IgD-negative memory B cell (primary cell): ENCODE measurements around the gene CX3CL1. TPM values are rescaled to one million over a fixed set of nuclear protein-coding genes. Genes with fewer than 3 reads are reported as not detected.
A peak's percentile ranks its signal among the peaks of the same experiment; 100 is the strongest.

Experiments
- H3K27ac Mint-ChIP-seq, 3 donors: one replicate each; pipeline ENCODE4 v1.8.0; 2020 to 2022; ENCODE audit warnings: mild to moderate bottlenecking in 3 of 3, mixed read lengths in 3 of 3, moderate library complexity in 1 of 3
- H3K27me3 Mint-ChIP-seq: one replicate; pipeline ENCODE4 v1.8.0; 2021; ENCODE audit warnings: mixed read lengths
- H3K36me3 Mint-ChIP-seq: one replicate; pipeline ENCODE4 v1.8.0; 2020; ENCODE audit warnings: mild to moderate bottlenecking, mixed read lengths
- H3K4me1 Mint-ChIP-seq, 3 donors: one replicate each; pipeline ENCODE4 v1.8.0; 2020 to 2022; ENCODE audit warnings: mixed read lengths in 3 of 3, mild to moderate bottlenecking in 1 of 3
- H3K4me3 Mint-ChIP-seq, 4 donors: one replicate each; pipeline ENCODE4 v1.8.0; 2020 to 2022; ENCODE audit warnings: mild to moderate bottlenecking in 4 of 4, mixed read lengths in 4 of 4, moderate library complexity in 3 of 4
- H3K9me3 Mint-ChIP-seq, 3 donors: one replicate each; pipeline ENCODE4 v1.8.0; 2020 to 2021; ENCODE audit warnings: mixed read lengths in 3 of 3, mild to moderate bottlenecking in 1 of 3
- polyA plus RNA-seq: library from polyadenylated mRNA; unstranded; fragments of 300-500 nt; fragmentation: Illumina TruSeq; gene quantifications from one replicate; pipeline ENCODE4 v1.2.3, GENCODE V29; 2021

Gene CX3CL1
- polyA plus RNA-seq, 1 donor from 2014 or later = not detected

DNA sequence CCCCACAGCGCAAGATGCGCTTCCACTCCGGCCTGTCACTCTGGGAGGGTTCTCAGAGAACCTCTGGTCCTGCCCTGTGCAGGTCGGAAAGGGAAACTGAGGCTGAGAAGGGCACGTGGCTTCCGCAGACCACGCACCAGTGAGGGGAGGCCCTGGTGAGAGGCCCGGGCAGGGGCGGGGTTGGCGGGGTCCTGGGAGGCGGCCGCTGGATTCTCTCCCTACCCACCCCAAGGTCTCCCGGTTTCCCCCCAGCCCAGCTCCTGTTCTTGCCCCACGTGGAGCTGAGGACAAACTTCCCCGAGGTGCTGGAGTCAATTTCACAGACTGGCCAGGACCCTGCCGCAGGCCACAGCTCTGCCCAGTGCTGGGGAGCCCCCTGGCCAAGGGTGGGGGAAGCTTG, 43.8 kb downstream of the CX3CL1 start:
- Mint-ChIP-seq H3K4me1 (peaks cover 22 to 38% (median 36%) of the 10 kb centered on the region in 3 donors), H3K4me3 (no peak overlapping the region)

DNA sequence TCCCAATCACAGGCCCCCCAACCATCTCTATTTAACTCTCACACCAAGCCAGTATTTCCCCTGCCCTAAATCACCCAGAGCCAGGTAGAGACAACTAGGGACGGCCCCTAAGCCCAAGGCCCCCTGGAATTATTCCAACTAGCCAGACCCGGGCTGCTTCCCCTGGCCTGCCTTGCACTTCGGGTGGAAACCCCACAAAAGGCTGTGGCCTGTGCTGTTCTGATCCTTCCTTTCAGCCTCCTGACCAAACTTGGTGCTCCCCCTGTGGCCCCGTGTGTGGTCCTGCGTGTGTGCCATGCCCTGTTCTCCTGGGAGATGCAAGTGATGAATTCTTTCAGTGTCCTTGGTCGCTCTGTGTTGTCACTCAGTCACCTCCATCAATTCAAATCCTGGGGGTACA, 47.2 kb downstream of the CX3CL1 start:
- no peaks in the 10 kb centered on the region for H3K9me3 Mint-ChIP-seq
- peak overlapping the region in 1 of 3 donors; percentile 67 for H3K27ac Mint-ChIP-seq

More for the DNA sequence above, 43.8 kb downstream of the CX3CL1 start:
- Mint-ChIP-seq H3K36me3 (peaks cover 1% of the 10 kb centered on the region), H3K27ac (peak overlapping the region in 1 of 3 donors; percentile 53), H3K27me3 (no peaks in the 10 kb centered on the region), H3K9me3 (no peaks in the 10 kb centered on the region)

DNA sequence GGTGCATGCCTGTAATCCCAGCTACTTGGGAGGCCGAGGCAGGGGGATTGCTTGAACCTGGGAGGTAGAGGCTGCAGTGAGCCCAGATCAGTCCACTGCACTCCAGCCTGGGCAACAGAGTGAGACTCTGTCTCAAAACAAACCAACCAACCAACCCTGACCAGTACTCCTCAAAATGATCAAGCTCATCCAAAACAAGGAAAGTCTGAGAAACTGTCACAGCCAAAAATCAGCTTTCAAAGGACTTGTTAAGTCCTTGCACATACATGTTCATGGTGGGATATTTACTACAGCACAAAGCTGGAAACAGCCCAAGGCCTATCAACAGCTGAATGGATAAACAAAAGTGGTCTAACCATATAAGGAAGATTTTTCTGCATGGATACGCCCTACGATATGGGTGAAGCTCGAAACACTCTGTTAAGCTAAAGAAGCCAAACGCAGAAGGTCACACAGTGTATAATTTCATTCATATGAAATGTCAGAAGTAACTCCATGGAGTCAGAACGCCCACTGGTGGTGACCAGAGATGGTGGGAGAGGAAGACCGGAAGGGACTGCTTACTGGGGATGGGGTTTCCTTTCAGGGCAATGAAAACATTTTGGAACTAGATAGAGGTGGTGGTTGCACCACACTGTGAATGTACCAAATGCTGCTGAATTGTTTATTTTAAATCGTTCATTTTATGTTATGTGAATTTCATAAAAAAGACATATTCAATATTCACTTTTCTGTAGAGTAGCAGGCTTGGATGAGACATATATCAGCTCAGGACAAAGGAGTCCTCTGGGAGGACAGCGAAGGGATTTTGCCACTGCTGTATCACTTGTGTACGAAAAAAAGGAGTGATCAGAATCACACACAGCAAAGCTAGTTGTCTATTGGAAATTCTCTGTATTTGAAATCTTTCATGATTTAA, 50.0 kb downstream of the CX3CL1 start:
- Mint-ChIP-seq H3K4me3 (peak overlapping the region in 1 of 4 donors; percentile 29), H3K4me1 (peaks cover 9 to 11% (median 10%) of the 10 kb centered on the region in 3 donors), H3K36me3 (peaks cover 3% of the 10 kb centered on the region), H3K9me3 (no peaks in the 10 kb centered on the region), H3K27ac (peak overlapping the region in 1 of 3 donors; percentile 62), H3K27me3 (no peaks in the 10 kb centered on the region)

More for the DNA sequence above, 47.2 kb downstream of the CX3CL1 start:
- Mint-ChIP-seq H3K36me3 (peaks cover 4% of the 10 kb centered on the region), H3K27me3 (no peaks in the 10 kb centered on the region), H3K4me3 (peak overlapping the region in 1 of 4 donors; percentile 76), H3K4me1 (peaks cover 15 to 22% (median 22%) of the 10 kb centered on the region in 3 donors)

DNA sequence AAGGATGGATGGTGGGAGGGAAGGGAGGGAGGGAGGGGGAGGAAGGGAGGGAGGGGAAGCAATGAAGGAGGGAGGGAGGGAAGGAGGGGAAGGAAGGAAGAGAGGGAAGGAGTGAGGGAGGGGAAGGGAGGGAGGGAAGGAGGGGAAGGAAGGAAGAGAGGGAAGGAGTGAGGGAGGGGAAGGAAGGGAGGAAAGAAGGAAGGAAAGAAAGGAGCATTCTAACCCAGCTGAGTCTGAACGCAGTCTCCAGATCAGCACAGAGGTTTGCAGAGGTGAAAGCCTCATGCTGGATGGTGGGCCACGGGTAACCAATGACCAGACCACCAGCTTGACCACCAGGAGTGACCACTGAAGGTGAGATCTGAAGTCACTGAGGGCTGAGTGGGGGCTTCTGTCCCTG, 50.9 kb downstream of the CX3CL1 start:
- Mint-ChIP-seq H3K9me3 (no peaks in the 10 kb centered on the region), H3K27ac (no peak overlapping the region), H3K36me3 (peaks cover 3% of the 10 kb centered on the region), H3K4me1 (peaks cover 8 to 10% (median 9%) of the 10 kb centered on the region in 3 donors), H3K27me3 (no peaks in the 10 kb centered on the region), H3K4me3 (no peak overlapping the region)

DNA sequence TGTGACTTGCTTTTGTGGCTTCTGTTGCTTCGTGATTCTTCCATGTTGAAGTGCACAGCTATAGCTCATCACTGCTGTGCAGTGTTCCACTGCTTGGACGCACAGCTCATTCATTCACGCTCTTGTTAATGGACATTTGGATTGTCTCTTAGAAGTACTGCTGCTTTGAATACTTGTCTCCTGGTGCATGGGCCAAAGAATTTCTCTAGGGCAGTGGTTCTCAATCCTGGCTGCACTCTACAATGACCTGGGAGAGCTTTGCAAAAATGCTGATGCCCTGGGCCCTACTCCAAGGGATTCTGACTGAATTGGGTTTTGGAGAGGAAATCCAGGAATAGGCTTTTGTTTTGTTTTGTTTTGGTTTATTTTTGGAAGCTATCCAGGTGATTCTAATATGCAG, 52.3 kb downstream of the CX3CL1 start:
- Mint-ChIP-seq H3K36me3 (peaks cover 11% of the 10 kb centered on the region), H3K9me3 (no peaks in the 10 kb centered on the region), H3K4me3 (no peak overlapping the region), H3K27me3 (no peaks in the 10 kb centered on the region), H3K4me1 (peaks cover 0 to 4% (median 4%) of the 10 kb centered on the region in 3 donors), H3K27ac (no peak overlapping the region)

DNA sequence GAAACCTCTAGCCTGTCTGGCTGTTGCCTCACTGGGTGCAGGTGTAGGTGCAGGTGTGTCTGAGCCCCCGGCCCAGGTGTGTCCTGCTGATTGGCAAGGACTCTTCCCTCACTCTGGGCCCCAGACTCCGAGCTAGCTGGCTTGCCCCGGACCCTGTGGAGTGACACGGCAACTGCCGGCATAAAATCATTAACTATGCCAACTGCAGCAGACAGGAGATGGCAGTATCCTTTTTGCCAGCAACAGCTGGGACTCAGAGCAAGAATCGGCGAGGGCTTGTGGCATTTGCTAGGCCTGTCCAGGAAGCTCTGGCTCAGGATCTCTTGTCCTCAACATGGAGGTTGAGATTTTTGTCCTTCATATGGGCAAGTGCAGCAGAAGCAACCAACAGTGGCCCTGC, 54.1 kb downstream of the CX3CL1 start:
- H3K4me1 Mint-ChIP-seq = peaks cover 0 to 4% (median 2%) of the 10 kb centered on the region in 3 donors

DNA sequence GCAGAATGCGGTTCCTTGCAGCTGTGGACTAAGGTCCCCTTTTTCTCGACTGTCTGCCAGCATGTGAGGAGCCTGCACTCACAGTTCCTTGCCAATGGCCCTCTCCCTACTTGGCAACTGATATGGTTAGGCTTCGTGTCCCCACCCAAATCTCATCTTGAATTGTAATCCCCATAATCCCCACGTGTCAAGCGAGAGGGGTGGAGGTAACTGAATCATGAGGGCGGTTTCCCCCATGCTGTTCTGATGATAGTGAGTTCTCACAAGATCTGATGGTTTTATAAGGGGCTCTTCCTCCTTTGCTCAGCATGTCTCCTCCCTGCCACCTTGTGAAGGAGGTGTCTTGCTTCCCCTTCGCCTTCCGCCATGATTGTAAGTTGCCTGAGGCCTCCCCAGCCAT, 55.0 kb downstream of the CX3CL1 start:
- no peaks in the 10 kb centered on the region for H3K27me3 Mint-ChIP-seq
- H3K36me3 Mint-ChIP-seq = peaks cover 13% of the 10 kb centered on the region
- no peak overlapping the region for H3K4me3 Mint-ChIP-seq
- no peaks in the 10 kb centered on the region for H3K9me3 Mint-ChIP-seq
- H3K4me1 Mint-ChIP-seq = peaks cover 0 to 5% (median 2%) of the 10 kb centered on the region in 3 donors
- H3K27ac Mint-ChIP-seq = no peak overlapping the region

More for the DNA sequence above, 54.1 kb downstream of the CX3CL1 start:
- Mint-ChIP-seq H3K9me3 (no peaks in the 10 kb centered on the region), H3K27ac (peak overlapping the region in 1 of 3 donors; percentile 71), H3K36me3 (peaks cover 13% of the 10 kb centered on the region), H3K27me3 (no peaks in the 10 kb centered on the region), H3K4me3 (no peak overlapping the region)

DNA sequence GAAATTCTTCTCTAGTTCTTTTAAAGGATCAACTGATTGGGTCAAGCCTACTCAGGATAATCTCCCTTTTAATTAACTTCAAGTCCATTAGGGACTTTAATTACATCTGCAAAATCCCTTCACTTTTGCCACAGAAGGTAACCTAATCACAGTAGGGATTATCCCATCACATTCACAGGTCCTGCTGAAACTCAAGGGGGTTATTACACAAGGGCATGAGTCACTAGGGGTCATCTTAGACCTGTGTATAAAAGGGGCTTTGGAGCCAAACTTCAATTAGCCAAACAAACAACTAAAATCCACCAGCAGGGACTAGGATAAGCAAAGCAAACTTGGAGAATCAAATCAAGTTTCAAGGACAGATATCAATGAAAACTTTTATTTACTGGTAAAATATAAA, 55.5 kb downstream of the CX3CL1 start:
- H3K27me3 Mint-ChIP-seq = no peaks in the 10 kb centered on the region
- H3K27ac Mint-ChIP-seq = no peak overlapping the region
- H3K4me1 Mint-ChIP-seq = peaks cover 0 to 1% (median 0%) of the 10 kb centered on the region in 3 donors
- H3K36me3 Mint-ChIP-seq = peaks cover 13% of the 10 kb centered on the region
- H3K4me3 Mint-ChIP-seq = no peak overlapping the region
- no peaks in the 10 kb centered on the region for H3K9me3 Mint-ChIP-seq

DNA sequence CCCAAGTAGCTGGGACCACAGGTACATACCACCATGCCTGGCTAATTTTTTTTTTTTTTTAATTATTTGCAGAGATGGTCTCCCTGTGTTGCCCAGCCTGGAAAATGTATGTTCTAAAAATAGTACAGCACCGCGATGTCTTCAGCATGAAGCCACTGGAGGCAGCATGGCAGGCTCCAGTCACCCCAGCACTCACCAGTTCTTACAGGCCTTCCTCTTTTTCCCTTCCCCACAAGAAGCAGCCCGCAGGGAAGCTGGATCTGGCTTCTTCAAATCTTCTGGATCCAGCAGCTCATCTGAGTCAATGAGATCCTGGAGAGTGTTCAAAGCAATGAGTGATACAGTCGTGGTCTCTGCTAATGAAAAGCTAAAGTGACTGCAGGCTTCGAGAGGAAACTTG, 58.7 kb downstream of the CX3CL1 start:
- no peak overlapping the region for H3K4me3 Mint-ChIP-seq
- H3K27ac Mint-ChIP-seq = no peak overlapping the region
- H3K36me3 Mint-ChIP-seq = peaks cover 18% of the 10 kb centered on the region
- no peaks in the 10 kb centered on the region for H3K27me3 Mint-ChIP-seq
- no peaks in the 10 kb centered on the region for H3K9me3 Mint-ChIP-seq
- H3K4me1 Mint-ChIP-seq = peaks cover 0 to 1% (median 0%) of the 10 kb centered on the region in 3 donors

DNA sequence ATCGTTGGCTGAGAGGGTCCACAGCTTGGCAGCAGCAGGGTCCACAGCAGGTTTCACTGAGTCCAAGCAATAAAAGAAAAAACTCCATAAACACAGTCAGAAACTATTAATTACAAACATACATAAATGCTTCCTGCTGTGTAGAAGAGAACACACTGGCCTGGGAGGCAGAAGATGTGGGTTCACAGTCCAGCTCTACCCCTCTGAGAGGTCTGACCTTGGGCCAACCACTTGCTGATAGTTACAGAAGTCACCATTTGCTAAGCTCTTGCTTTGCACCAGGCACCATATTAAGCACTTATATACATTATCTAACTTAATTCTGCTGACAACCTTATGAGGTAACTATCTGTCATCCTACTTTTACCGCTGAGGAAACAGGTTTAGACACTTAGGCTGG, 60.2 kb downstream of the CX3CL1 start:
- H3K4me3 Mint-ChIP-seq = no peak overlapping the region
- H3K36me3 Mint-ChIP-seq = peaks cover 18% of the 10 kb centered on the region
- H3K27ac Mint-ChIP-seq = no peak overlapping the region
- H3K4me1 Mint-ChIP-seq = peaks cover 0 to 1% (median 0%) of the 10 kb centered on the region in 3 donors
- no peaks in the 10 kb centered on the region for H3K27me3 Mint-ChIP-seq
- H3K9me3 Mint-ChIP-seq = no peaks in the 10 kb centered on the region

DNA sequence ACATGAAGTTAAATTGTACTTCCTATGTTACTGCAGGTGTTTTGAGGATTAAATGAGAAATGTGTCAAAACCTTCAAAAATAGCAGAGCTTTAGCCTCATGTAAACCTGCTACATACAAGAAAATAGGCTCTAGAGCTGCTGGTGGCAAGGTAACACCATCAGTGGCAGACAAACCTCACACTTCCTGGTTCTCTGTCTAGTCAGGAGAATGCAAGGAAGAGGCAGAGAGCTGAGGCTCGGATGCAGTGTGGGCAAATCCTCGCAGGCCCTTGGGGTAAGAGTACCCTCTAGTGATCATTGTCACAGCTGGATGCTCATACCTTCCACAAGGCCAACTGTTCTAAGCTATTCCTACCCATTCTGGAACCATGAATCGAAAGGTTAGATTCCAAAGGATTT, 60.7 kb downstream of the CX3CL1 start:
- H3K4me3 Mint-ChIP-seq = no peak overlapping the region
- H3K9me3 Mint-ChIP-seq = no peaks in the 10 kb centered on the region
- no peaks in the 10 kb centered on the region for H3K27me3 Mint-ChIP-seq
- H3K27ac Mint-ChIP-seq = no peak overlapping the region
- H3K36me3 Mint-ChIP-seq = peaks cover 20% of the 10 kb centered on the region
- H3K4me1 Mint-ChIP-seq = peaks cover 0 to 1% (median 0%) of the 10 kb centered on the region in 3 donors

DNA sequence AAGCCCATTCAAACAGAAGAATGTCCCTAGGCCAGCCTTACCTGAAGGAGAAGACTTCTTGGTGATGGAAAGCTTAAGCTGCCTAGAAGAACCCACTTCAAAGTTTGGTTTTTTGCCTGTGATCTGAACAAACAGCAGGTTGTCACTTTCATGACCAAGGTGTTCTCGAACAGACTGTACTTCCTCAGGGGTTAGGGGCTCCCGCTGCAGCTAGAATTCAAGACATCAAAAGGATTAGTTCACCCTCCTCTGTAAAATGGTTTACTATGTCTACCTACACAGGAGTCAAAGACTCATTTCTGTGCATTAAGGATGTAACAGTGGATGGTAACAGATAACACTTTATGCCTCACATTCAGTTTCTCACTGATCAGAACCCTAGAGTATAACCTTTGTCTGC, 61.7 kb downstream of the CX3CL1 start:
- H3K27me3 Mint-ChIP-seq = no peaks in the 10 kb centered on the region
- peaks cover 0 to 1% (median 0%) of the 10 kb centered on the region in 3 donors for H3K9me3 Mint-ChIP-seq
- H3K36me3 Mint-ChIP-seq = peaks cover 23% of the 10 kb centered on the region
- peaks cover 0 to 1% (median 0%) of the 10 kb centered on the region in 3 donors for H3K4me1 Mint-ChIP-seq
- H3K27ac Mint-ChIP-seq = peak overlapping the region in 1 of 3 donors; percentile 50
- no peak overlapping the region for H3K4me3 Mint-ChIP-seq

Other genes with a start within 250 kb of the CX3CL1 start
- gene PSME3IP1, start 186.5 kb upstream of the CX3CL1 start, polyA plus RNA-seq = 91.6 TPM
- gene RSPRY1, start 186.2 kb upstream of the CX3CL1 start, polyA plus RNA-seq = 38.2 TPM
- 108 TPM for gene ARL2BP, start 127.2 kb upstream of the CX3CL1 start, polyA plus RNA-seq
- gene PLLP, start 87.8 kb upstream of the CX3CL1 start, polyA plus RNA-seq = 1.1 TPM
- 0.20 TPM for gene CCL22, start 13.7 kb upstream of the CX3CL1 start, polyA plus RNA-seq
- gene CCL17, start 32.3 kb downstream of the CX3CL1 start, polyA plus RNA-seq = not detected
- gene CIAPIN1, start 74.9 kb downstream of the CX3CL1 start, polyA plus RNA-seq = 41.2 TPM
- gene COQ9, start 75.0 kb downstream of the CX3CL1 start, polyA plus RNA-seq = 25.6 TPM
- gene POLR2C, start 90.2 kb downstream of the CX3CL1 start, polyA plus RNA-seq = 28.3 TPM
- 0.46 TPM for gene DOK4, start 114.0 kb downstream of the CX3CL1 start, polyA plus RNA-seq
- gene CCDC102A, start 164.1 kb downstream of the CX3CL1 start, polyA plus RNA-seq = 15.1 TPM
- 33.5 TPM for gene ADGRG5, start 170.2 kb downstream of the CX3CL1 start, polyA plus RNA-seq